DOHH2 (cell line): Measurements from ENCODE around the gene ANXA2.

Experiments used
- EZH2phosphoT487 ChIP-seq: fragments of 200-600 bp; sonication (generic); IDR thresholded peaks from 2 replicates; pipeline ENCODE4 v1.6.1; 2017; ENCODE audit warnings: borderline replicate concordance, mild to moderate bottlenecking, antibody characterized with exemption, low read length, moderate library complexity, mixed read lengths
- TF ChIP-seq, protein P1 (sequence below): fragments of 200-600 bp; sonication (generic); IDR thresholded peaks from one replicate; pipeline ENCODE4 v1.5.1; 2014; ENCODE audit warnings: antibody characterized with exemption, mild to moderate bottlenecking, low read depth, low read length; ENCODE audit not compliant: poor library complexity, severe bottlenecking

DNA sequence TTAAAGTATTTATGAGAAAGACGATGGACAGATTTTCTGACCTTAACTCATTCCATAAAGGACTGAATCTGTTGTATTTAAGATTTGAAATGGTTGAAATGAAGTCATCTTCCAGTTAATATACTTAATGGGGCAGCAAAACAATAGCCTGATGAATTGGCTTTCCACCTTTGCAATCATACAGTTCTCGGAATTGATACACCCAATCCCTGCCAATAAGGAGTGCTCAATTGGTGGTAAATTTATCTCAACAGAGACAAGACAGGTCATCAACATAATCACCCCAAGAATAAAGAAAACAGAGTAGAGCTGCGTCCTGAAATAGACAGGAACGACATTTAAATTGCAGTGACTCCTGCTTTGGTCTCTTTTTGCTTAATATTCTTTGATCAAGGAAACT, 11.2 kb downstream of the ANXA2 start:
- TF ChIP-seq, protein P1, sequence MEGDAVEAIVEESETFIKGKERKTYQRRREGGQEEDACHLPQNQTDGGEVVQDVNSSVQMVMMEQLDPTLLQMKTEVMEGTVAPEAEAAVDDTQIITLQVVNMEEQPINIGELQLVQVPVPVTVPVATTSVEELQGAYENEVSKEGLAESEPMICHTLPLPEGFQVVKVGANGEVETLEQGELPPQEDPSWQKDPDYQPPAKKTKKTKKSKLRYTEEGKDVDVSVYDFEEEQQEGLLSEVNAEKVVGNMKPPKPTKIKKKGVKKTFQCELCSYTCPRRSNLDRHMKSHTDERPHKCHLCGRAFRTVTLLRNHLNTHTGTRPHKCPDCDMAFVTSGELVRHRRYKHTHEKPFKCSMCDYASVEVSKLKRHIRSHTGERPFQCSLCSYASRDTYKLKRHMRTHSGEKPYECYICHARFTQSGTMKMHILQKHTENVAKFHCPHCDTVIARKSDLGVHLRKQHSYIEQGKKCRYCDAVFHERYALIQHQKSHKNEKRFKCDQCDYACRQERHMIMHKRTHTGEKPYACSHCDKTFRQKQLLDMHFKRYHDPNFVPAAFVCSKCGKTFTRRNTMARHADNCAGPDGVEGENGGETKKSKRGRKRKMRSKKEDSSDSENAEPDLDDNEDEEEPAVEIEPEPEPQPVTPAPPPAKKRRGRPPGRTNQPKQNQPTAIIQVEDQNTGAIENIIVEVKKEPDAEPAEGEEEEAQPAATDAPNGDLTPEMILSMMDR: no peak
- no peak for TF ChIP-seq EZH2phosphoT487
